HG02885 (cell line): ENCODE data around the gene THUMPD2.

ENCODE experiments used
- ATAC-seq: cut with Tn5 transposase; IDR thresholded peaks from one replicate; pipeline ENCODE4 v1.9.1; 2021; ENCODE audit warnings: mild to moderate bottlenecking; ENCODE audit not compliant: unreplicated experiment, poor library complexity

Gene THUMPD2

GRCh38 chr2:39757156-39757555, 21.9 kb downstream of the THUMPD2 start:
- no peak for ATAC-seq

GRCh38 chr2:39755466-39755865, 23.6 kb downstream of the THUMPD2 start:
- no peak for ATAC-seq

- no peak for ATAC-seq
These were observed 35.7 kb downstream of the THUMPD2 start for GRCh38 chr2:39743269-39743776.

GRCh38 chr2:39741871-39742270, 37.2 kb downstream of the THUMPD2 start:
- no peak for ATAC-seq

GRCh38 chr2:39739386-39739785, 39.7 kb downstream of the THUMPD2 start:
- ATAC-seq = no peak

GRCh38 chr2:39738936-39739335, 40.1 kb downstream of the THUMPD2 start:
- no peak for ATAC-seq

GRCh38 chr2:39737661-39738060, 41.4 kb downstream of the THUMPD2 start:
- ATAC-seq = no peak

GRCh38 chr2:39736640-39737039, 42.4 kb downstream of the THUMPD2 start:
- ATAC-seq = no peak

- ATAC-seq = no peak
These were observed 43.4 kb downstream of the THUMPD2 start for GRCh38 chr2:39735648-39736047.

GRCh38 chr2:39734445-39734844, 44.6 kb downstream of the THUMPD2 start:
- no peak for ATAC-seq

GRCh38 chr2:39733070-39733674, 45.9 kb downstream of the THUMPD2 start:
- no peak for ATAC-seq

- ATAC-seq = no peak
These were observed 46.6 kb downstream of the THUMPD2 start for GRCh38 chr2:39732482-39732881.

- ATAC-seq = no peak
These were observed 47.5 kb downstream of the THUMPD2 start for GRCh38 chr2:39731546-39731945.

- peak; percentile 48 for ATAC-seq
These were observed 48.3 kb downstream of the THUMPD2 start for GRCh38 chr2:39730685-39731302.

- no peak for ATAC-seq
These were observed 48.8 kb downstream of the THUMPD2 start for GRCh38 chr2:39730276-39730675.

- ATAC-seq = peak; percentile 45
These were observed 50.1 kb downstream of the THUMPD2 start for GRCh38 chr2:39728941-39729351.

- peak; percentile 32 for ATAC-seq
These were observed 51.0 kb downstream of the THUMPD2 start for GRCh38 chr2:39728085-39728484.

- ATAC-seq = no peak
These were observed 53.7 kb downstream of the THUMPD2 start for GRCh38 chr2:39725401-39725800.

- ATAC-seq = no peak
These were observed 54.3 kb downstream of the THUMPD2 start for GRCh38 chr2:39724828-39725144.

- peak; percentile 75 for ATAC-seq
These were observed 54.9 kb downstream of the THUMPD2 start for GRCh38 chr2:39723946-39724827.

GRCh38 chr2:39723497-39723896, 55.6 kb downstream of the THUMPD2 start:
- no peak for ATAC-seq
